Body of pancreas (tissue), 4 donors: ENCODE measurements around the gene CCDC57. TPM values are rescaled to one million over a fixed set of nuclear protein-coding genes. Genes with fewer than 3 reads are reported as not detected.
A peak's percentile ranks its signal among the peaks of the same experiment; 100 is the strongest.

Experiments
- ATAC-seq: fragments of 150-250 bp; one replicate; pipeline ENCODE4 v1.9.1; 2016
- DNase-seq, 4 donors: peaks; one replicate each; pipeline ENCODE4 v3.0.0-alpha.2; 2019
- H3K27ac ChIP-seq, 4 donors: fragments of 200-600 bp; sonication (generic); 1 replicate in 3 of 4; 2 replicates in 1 of 4; pipeline versions ENCODE4 v1.5.1 to v1.6.1; 2016 to 2019; ENCODE audit warnings: mild to moderate bottlenecking in 1 of 4, mixed read lengths in 1 of 4, moderate library complexity in 1 of 4
- H3K27me3 ChIP-seq, 2 donors: fragments of 200-600 bp; sonication (generic); one replicate each; pipeline ENCODE4 v1.6.0; 2016; ENCODE audit warnings: mild to moderate bottlenecking in 1 of 2
- H3K36me3 ChIP-seq, 2 donors: fragments of 200-600 bp; sonication (generic); replicated peaks in 1 of 2; 2 replicates each; pipeline ENCODE4 v1.5.1; 2016; ENCODE audit warnings: low read depth in 2 of 2; ENCODE audit not compliant: insufficient read depth in 1 of 2
- H3K4me1 ChIP-seq: fragments of 200-600 bp; sonication (generic); one replicate; pipeline ENCODE4 v1.6.0; 2016
- H3K4me3 ChIP-seq, 2 donors: fragments of 200-600 bp; sonication (generic); 1 replicate in 1 of 2; 2 replicates in 1 of 2; pipeline ENCODE4 v1.5.1; 2016 to 2019
- H3K9me3 ChIP-seq, 3 donors: fragments of 200-600 bp; sonication (generic); 1 replicate in 2 of 3; 2 replicates in 1 of 3; pipeline ENCODE4 v1.5.1; 2016
- CTCF ChIP-seq, 7 experiments: fragments of 450-650 bp in 4 of 7; fragments of 200-600 bp in 3 of 7; sonication (generic) in 3 of 7; IDR thresholded peaks; one replicate each; pipeline ENCODE4 v1.5.1; 2016 to 2019; ENCODE audit warnings: antibody characterized with exemption in 7 of 7
- POLR2A ChIP-seq, 3 donors: fragments of 450-650 bp; IDR thresholded peaks; one replicate each; pipeline ENCODE4 v1.6.1; 2016; ENCODE audit warnings: antibody characterized with exemption in 3 of 3, mild to moderate bottlenecking in 2 of 3
- WGBS, 2 donors: methylation state at CpG; one replicate each; pipeline ENCODE4 v1.1.5; 2017; 5-methylcytosine and 5-hydroxymethylcytosine counted together
- intact Hi-C: fragments of 100-400 bp; cut with DNase I; formaldehyde crosslinking; loops from one replicate; pipeline ENCODE4 v1.15.1; 2023
- total RNA-seq, 2 donors: library from RNA; depleted of rRNA; stranded (reverse); fragments of >200 nt; gene quantifications; one replicate each; pipeline ENCODE4 v1.1.0, GENCODE V29; 2016

CCDC57 gene
- total RNA-seq, 2 donors from 2014 or later: 24.1 to 60.3 TPM

GRCh38 chr17:82054351-82055022 lies 158.2 kb downstream of the CCDC57 start:
- ATAC-seq (no peak), DNase-seq (peak in 1 of 4 donors; percentile 8)
- intact Hi-C loops: no loop called here
- H3K4me3 ChIP-seq: no peak overlapping the region
- peaks cover 5 to 19% of the 10 kb centered on the region in 2 donors for H3K36me3 ChIP-seq
- H3K9me3 ChIP-seq: no peaks in the 10 kb centered on the region
- no peak overlapping the region for H3K27ac ChIP-seq
- TF ChIP-seq CTCF (IDR thresholded peaks at IDR 0.05) (no peak), POLR2A (IDR thresholded peaks at IDR 0.05) (no peak)
- H3K27me3 ChIP-seq: no peaks in the 10 kb centered on the region
- peaks cover 33% of the 10 kb centered on the region for H3K4me1 ChIP-seq
- WGBS, 2 donors: 83 to 88% methylated on average over 7 to 36 of the region's 38 CpGs

- Histone ChIP-seq H3K4me1 (peaks cover 38% of the 10 kb centered on the region), H3K27me3 (no peaks in the 10 kb centered on the region), H3K36me3 (peaks cover 5 to 19% of the 10 kb centered on the region in 2 donors), H3K27ac (no peak overlapping the region), H3K4me3 (no peak overlapping the region), H3K9me3 (no peaks in the 10 kb centered on the region)
- intact Hi-C loops: no loop called here
- peak in 1 of 4 donors; percentile 13 for DNase-seq
- ATAC-seq: no peak
- TF ChIP-seq CTCF (IDR thresholded peaks at IDR 0.05) (no peak), POLR2A (IDR thresholded peaks at IDR 0.05) (no peak)
- whole genome bisulfite sequencing, 2 donors: 92 to 93% methylated on average over 12 to 28 of the region's 28 CpGs
These were observed 158.9 kb downstream of the CCDC57 start for GRCh38 chr17:82053556-82054263.

GRCh38 chr17:82053130-82053529 lies 159.5 kb downstream of the CCDC57 start:
- no peak for DNase-seq
- H3K4me3 ChIP-seq: no peak overlapping the region
- no peak overlapping the region for H3K27ac ChIP-seq
- no peak for ATAC-seq
- no peaks in the 10 kb centered on the region for H3K9me3 ChIP-seq
- H3K36me3 ChIP-seq: peaks cover 5 to 19% of the 10 kb centered on the region in 2 donors
- WGBS, 2 donors: 69 to 88% methylated on average over 3 to 19 of the region's 19 CpGs
- no peaks in the 10 kb centered on the region for H3K27me3 ChIP-seq
- peaks cover 38% of the 10 kb centered on the region for H3K4me1 ChIP-seq
- TF ChIP-seq CTCF (IDR thresholded peaks at IDR 0.05) (no peak), POLR2A (IDR thresholded peaks at IDR 0.05) (no peak)
- intact Hi-C loops: no loop called here

- peak overlapping the region in 1 of 4 donors; percentile 30 for H3K27ac ChIP-seq
- no peak for ATAC-seq
These were observed 160.0 kb downstream of the CCDC57 start for GRCh38 chr17:82052638-82053059.

More at GRCh38 chr17:82052638-82053059, 160.0 kb downstream of the CCDC57 start:
- TF ChIP-seq CTCF (IDR thresholded peaks at IDR 0.05) (no peak), POLR2A (IDR thresholded peaks at IDR 0.05) (no peak)
- no peaks in the 10 kb centered on the region for H3K27me3 ChIP-seq
- WGBS, 2 donors: 17 to 26% methylated on average over 10 to 19 of the region's 19 CpGs
- no peaks in the 10 kb centered on the region for H3K9me3 ChIP-seq
- DNase-seq: no peak
- H3K4me1 ChIP-seq: peaks cover 38% of the 10 kb centered on the region
- H3K36me3 ChIP-seq: peaks cover 5 to 18% of the 10 kb centered on the region in 2 donors
- peak overlapping the region; percentile 62 to 78 for H3K4me3 ChIP-seq
- intact Hi-C loops: no loop called here
